HL-60/S4 treated with phorbol 12-myristate 13-acetate at 8.2 ng/mL for 4 days and 3 days (cell line): Measurements from ENCODE around the gene PHLPP1.

ENCODE experiments used
- in situ Hi-C: fragments of 300-500 bp; cut with MboI; formaldehyde crosslinking; loops from 2 replicates; pipeline ENCODE4 v1.15.0; 2022; ENCODE audit warnings: low sequenced_read_pairs

The PHLPP1 gene

GRCh38 chr18:62715436-62715758 lies at the start of gene PHLPP1:
Gene PHLPP1, plus strand, starts transcription at chr18:62715541. Its CDS starts 143 bp downstream, at chr18:62715684.
- in situ Hi-C loops, result loop anchor here (25.0 kb wide), 1 partner anchor 272 kb away; no protein-coding TSS in a partner anchor

GRCh38 chr18:62669225-62669624 lies 46.1 kb upstream of the PHLPP1 start:
- in situ Hi-C loops, result no loop called here

GRCh38 chr18:62670573-62670972 lies 44.8 kb upstream of the PHLPP1 start:
- in situ Hi-C loops, result no loop called here

- in situ Hi-C loops, result no loop called here
Measured at GRCh38 chr18:62672600-62672999, 42.7 kb upstream of the PHLPP1 start.

GRCh38 chr18:62678847-62679485 lies 36.4 kb upstream of the PHLPP1 start:
- in situ Hi-C loops, result no loop called here

GRCh38 chr18:62682371-62682770 lies 33.0 kb upstream of the PHLPP1 start:
- in situ Hi-C loops, result no loop called here

- in situ Hi-C loops, result no loop called here
Measured at GRCh38 chr18:62683935-62684334, 31.4 kb upstream of the PHLPP1 start.

- in situ Hi-C loops, result no loop called here
Measured at GRCh38 chr18:62688743-62689317, 26.5 kb upstream of the PHLPP1 start.

- in situ Hi-C loops, result no loop called here
Measured at GRCh38 chr18:62690236-62690815, 25.0 kb upstream of the PHLPP1 start.

- in situ Hi-C loops, result no loop called here
Measured at GRCh38 chr18:62693659-62694058, 21.7 kb upstream of the PHLPP1 start.

GRCh38 chr18:62697636-62698035 lies 17.7 kb upstream of the PHLPP1 start:
- in situ Hi-C loops, result no loop called here

- in situ Hi-C loops, result loop anchor here (25.0 kb wide), 1 partner anchor 285 kb away; no protein-coding TSS in a partner anchor
Measured at GRCh38 chr18:62702259-62702658, 13.1 kb upstream of the PHLPP1 start.

- in situ Hi-C loops, result loop anchor here (25.0 kb wide), 1 partner anchor 280 kb away; no protein-coding TSS in a partner anchor
Measured at GRCh38 chr18:62706879-62707278, 8.5 kb upstream of the PHLPP1 start.

- in situ Hi-C loops, result loop anchor here (25.0 kb wide), 1 partner anchor 277 kb away; no protein-coding TSS in a partner anchor
Measured at GRCh38 chr18:62709908-62710307, 5.4 kb upstream of the PHLPP1 start.

GRCh38 chr18:62710417-62710816 lies 4.9 kb upstream of the PHLPP1 start:
- in situ Hi-C loops, result loop anchor here (25.0 kb wide), 1 partner anchor 277 kb away; no protein-coding TSS in a partner anchor

GRCh38 chr18:62711781-62712180 lies 3.6 kb upstream of the PHLPP1 start:
- in situ Hi-C loops, result loop anchor here (25.0 kb wide), 1 partner anchor 276 kb away; no protein-coding TSS in a partner anchor

- in situ Hi-C loops, result loop anchor here (25.0 kb wide), 1 partner anchor 274 kb away; no protein-coding TSS in a partner anchor
Measured at GRCh38 chr18:62713651-62714247, 1.6 kb upstream of the PHLPP1 start.

- in situ Hi-C loops, result loop anchor here (25.0 kb wide), 1 partner anchor 272 kb away; no protein-coding TSS in a partner anchor
Measured at GRCh38 chr18:62714671-62715435, 488 bp upstream of the PHLPP1 start.

- in situ Hi-C loops, result loop anchor here (25.0 kb wide), 1 partner anchor 271 kb away; no protein-coding TSS in a partner anchor
Measured at GRCh38 chr18:62715759-62716615, 646 bp downstream of the PHLPP1 start.
